H4 (cell line): ENCODE data around the gene RPP25. TPM values are rescaled to one million over a fixed set of nuclear protein-coding genes. Genes with fewer than 3 reads are reported as not detected.
"Not testable (repeated sequence)": the region's sequence is repeated elsewhere in the genome, so short reads cannot be mapped to it uniquely, and the experiment has no call there.

Source experiments
- DNase-seq: peaks from one replicate; pipeline ENCODE4 v3.0.0-alpha.2; 2015; ENCODE audit warnings: low spot score
- total RNA-seq: library from RNA; depleted of rRNA; stranded (reverse); fragments of >200 nt; shearing (Covaris generic); gene quantifications from 2 replicates; pipeline ENCODE4 v1.2.3, GENCODE V29; 2014; rRNA removed

Gene RPP25
- total RNA-seq, 1 experiment from 2014 or later: 0.12 TPM

DNA sequence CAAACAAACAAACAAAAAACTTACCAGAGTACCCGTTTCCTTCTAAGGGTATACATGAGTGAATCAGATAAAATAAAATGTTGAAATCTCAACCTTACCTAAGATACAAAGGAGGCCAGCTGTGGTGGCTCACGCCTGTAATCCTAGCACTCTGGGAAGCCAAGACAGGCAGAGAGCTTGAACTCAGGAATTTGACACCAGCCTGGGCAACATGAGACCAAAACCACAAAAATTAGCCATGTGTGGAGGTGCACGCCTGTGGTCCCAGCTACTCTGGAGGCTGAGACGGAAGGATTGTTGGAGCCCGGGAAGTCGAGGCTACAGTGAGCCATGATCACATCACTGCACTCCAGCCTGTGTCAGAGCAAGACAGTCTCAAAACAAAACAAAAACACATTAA is 38.9 kb downstream of the RPP25 start:
- DNase-seq: no peak

DNA sequence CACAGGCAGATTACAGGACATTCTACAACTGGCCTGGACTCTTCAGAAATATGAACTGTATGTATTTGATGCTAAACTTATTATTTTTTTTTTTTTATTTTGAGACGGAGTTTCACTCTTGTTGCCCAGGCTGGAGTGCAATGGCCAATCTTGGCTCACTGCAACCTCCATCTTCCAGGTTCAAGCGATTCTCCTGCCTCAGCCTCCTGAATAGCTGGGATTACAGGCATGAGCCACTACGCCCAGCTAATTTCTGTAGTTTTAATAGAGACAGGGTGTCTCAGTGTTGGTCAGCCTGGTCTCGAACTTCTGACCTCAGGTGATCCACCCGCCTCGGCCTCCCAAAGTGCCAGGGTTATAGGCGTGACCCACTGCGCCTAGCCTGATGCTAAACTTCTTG is 42.8 kb downstream of the RPP25 start:
- not testable (repeated sequence) for DNase-seq

DNA sequence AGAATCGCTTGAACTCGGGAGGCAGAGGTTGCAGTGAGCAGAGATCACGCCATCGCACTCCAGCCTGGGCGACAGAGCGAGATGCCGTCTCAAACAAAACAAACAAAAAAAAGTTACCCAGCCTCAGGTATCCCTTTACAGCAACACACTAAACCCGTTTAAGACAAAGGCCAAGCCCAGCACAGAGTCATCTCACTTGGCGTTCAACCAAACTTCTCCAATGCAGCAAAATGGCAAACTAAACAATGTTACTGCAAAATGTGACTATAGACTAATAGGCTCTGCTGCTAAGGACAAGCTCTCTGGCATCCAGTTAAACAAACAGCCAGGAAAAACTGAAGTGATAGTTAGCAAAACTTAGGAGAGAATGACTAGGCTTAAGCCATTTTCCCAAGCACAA is 43.5 kb downstream of the RPP25 start:
- no peak for DNase-seq

DNA sequence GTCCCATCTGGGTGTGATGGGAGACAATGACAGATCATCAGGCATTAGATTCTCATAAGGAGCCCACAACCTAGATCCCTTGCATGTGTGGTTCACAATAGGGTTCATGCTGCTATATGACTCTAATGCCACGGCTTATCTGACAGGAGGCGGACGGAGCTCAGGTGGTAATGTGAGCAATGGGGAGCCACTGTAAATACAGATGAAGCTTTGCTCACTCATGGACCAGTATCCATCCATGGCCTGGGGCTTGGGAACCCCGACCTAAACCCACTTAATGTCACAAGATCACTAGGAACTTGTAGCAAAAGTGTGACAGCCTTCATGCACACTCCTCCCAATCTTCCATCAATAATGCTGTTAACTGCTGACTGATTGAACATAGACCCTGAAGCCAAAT is 47.9 kb downstream of the RPP25 start:
- no peak for DNase-seq

DNA sequence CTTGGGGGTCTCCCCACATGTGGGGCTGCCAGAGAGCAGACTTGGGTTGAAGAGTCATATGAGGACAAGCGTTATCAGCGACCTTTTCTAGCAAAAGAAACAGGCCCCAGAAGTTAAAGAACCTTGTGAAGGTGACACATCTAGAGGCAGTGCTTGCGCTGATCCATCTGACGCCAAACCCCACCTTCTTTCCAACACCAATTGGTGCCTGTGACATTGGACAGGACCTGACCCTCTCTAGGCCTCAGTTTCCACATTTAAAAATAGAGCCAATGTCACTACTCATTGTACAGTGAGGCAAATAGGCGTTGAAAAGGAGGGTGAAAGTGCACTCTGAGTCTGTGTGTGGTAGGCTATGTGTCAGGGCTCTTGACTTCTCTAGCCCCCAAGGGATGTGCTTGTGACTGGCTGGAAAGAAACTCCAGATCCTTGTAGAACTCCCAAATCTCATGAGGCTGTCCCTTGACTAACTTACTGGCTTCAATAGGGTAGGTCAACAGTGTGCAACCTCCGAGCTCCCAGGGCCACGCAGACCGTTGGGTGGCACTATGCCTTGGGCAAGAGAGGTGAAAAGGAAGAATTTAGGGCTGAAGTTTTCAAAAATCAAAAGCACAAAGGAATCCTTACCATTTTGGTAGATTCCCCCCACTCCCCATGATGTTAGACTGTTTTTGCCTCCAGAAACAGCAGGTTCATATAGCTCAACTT is 49.3 kb downstream of the RPP25 start:
- DNase-seq: no peak

DNA sequence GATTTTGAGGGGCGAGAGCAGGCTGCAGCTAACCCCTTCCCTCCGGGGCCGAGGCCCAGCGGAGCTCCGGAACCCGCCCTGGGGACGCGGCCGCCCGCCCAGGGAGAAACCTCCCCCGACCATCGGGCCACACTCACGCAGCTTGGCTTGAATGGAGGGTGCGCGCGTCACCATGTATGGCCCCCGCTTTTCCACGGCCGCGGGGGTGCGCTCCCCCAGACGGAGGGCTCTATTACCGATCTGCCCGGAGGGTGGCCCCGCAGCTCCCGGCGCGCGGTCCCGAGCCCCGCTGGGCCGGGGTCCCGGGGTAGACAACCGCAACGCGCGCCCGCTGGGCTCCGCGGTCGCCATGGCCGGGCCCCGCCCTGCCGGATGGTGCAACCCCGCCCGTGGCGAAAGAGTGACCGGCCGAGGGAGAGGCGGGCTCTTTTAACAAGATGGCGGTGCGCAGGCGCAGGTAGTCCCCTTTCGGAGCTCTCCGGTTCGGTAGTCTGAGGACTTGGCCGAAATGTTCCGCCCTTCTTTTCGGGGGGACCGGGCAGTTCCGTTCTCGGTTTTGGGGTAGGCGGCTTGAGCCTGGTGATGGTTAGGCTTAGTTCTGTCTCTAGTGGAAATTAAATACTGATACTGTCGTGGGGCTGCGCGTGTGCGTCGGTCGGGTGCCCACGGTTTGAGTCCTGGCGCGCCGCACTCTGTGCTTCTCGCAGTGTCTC is 50.0 kb downstream of the RPP25 start, which contains the start of gene FAM219B:
TSS of gene FAM219B (minus strand) at position 402 of the 713 bp plus-strand sequence. CDS start at position 351, 51 bp downstream.
- DNase-seq: peak; percentile 75

DNA sequence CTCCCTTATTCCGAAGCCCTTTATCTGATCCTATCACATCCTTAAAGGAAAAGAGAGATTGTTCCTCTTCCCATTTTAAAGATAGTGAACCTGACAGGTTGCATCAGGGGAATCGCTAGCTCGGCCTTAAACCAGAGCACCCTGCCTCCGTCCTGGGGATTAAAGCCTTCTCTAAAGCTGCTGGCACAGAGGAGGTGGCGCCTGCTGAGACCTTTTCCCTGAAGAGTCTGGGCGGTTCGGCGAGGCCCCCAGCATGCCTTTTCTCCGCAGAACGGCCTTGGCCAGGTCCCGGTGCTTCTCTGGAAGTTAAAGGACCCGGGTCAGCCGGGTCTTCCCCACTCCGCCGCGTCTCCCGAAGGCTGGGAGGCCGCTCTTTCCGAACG is 50.5 kb downstream of the RPP25 start:
- no peak for DNase-seq

Other genes starting within 250 kb of the RPP25 start
- gene CYP1A1, start 231.2 kb downstream of the RPP25 start, total RNA-seq: 0.33 and 2.3 TPM in 2 replicates
- gene CYP1A2, start 207.9 kb downstream of the RPP25 start, total RNA-seq: not detected in 2 replicates
- gene CSK, start 174.7 kb downstream of the RPP25 start, total RNA-seq: 21.7 and 22.7 TPM in 2 replicates
- 0.10 TPM in 1 of 2 replicates, not detected in the other for gene LMAN1L, start 143.9 kb downstream of the RPP25 start, total RNA-seq
- not detected in 2 replicates for gene CPLX3, start 130.1 kb downstream of the RPP25 start, total RNA-seq
- gene ULK3, start 113.6 kb downstream of the RPP25 start, total RNA-seq: 18.2 and 19.7 TPM in 2 replicates
- 14.3 and 21.3 TPM in 2 replicates for gene SCAMP2, start 83.4 kb downstream of the RPP25 start, total RNA-seq
- 91.1 and 101 TPM in 2 replicates for gene MPI, start 66.7 kb downstream of the RPP25 start, total RNA-seq
- 28.4 and 46.5 TPM in 2 replicates for gene FAM219B, start 49.9 kb downstream of the RPP25 start, total RNA-seq
- gene COX5A, start 18.7 kb downstream of the RPP25 start, total RNA-seq: 160 and 163 TPM in 2 replicates
- gene SCAMP5, start 38.8 kb upstream of the RPP25 start, total RNA-seq: 1.9 and 3.6 TPM in 2 replicates
- gene PPCDC, start 66.8 kb upstream of the RPP25 start, total RNA-seq: 5.4 and 11.6 TPM in 2 replicates
- 9.2 and 10.8 TPM in 2 replicates for gene C15orf39, start 245.1 kb upstream of the RPP25 start, total RNA-seq